HCT116 (cell line): ENCODE data around the gene LDB2. TPM values are rescaled to one million over a fixed set of nuclear protein-coding genes. Genes with fewer than 3 reads are reported as not detected.

ENCODE experiments used
- ATAC-seq: fragments of 200-7000 bp; cut with Tn5 transposase; 2 replicates; pipeline ENCODE4 v1.9.1; 2020; ENCODE audit warnings: mild to moderate bottlenecking, moderate library complexity
- BruUV-seq: library from RNA; stranded (reverse); fragments of 400-500 nt; replicated peaks from 2 replicates; lab custom pipeline; 2021; lab: Mats Ljungman, UMichigan
- CTCF ChIA-PET: fragments of 300-600 bp; sonication (Branson Sonifier 250); formaldehyde crosslinking; loops from one replicate; lab custom pipeline; 2021; ENCODE audit warnings: antibody characterized with exemption; lab: Charles Lee
- POLR2A ChIA-PET: fragments of 300-600, 350-600 bp; sonication (Branson Sonifier 250); formaldehyde crosslinking; loops from one replicate; lab custom pipeline; 2021; ENCODE audit warnings: antibody characterized with exemption; lab: Charles Lee
- RAD21 ChIA-PET, 2 experiments: fragments of 300-600 bp; sonication (Branson Sonifier 250); formaldehyde crosslinking; loops; one replicate each; lab custom pipeline; 2023; ENCODE audit warnings: low total read pairs in 2 of 2; ENCODE audit not compliant: uncharacterized antibody in 2 of 2, unreplicated experiment in 2 of 2, low non-redundant PET in 1 of 2; lab: Charles Lee
- DNase-seq: peaks from one replicate; pipeline ENCODE4 v3.0.0-alpha.2; 2010; ENCODE audit warnings: low read depth, low spot score
- H2AFZ ChIP-seq: fragments of 200-600 bp; shearing (Covaris generic), sonication (generic); 2 replicates; pipeline ENCODE4 v1.6.1; 2017; ENCODE audit warnings: low read depth, mixed run types, mixed read lengths, antibody characterized with exemption, low read length; ENCODE audit not compliant: poor library complexity, severe bottlenecking
- H3K27ac ChIP-seq: 2 replicates; pipeline ENCODE4 v1.5.1; 2012; ENCODE audit warnings: low read depth, low read length
- H3K27me3 ChIP-seq: fragments of 200-600 bp; sonication (generic); 2 replicates; pipeline ENCODE4 v1.6.1; 2016; ENCODE audit warnings: mixed run types, low read length, mixed read lengths; ENCODE audit not compliant: insufficient read depth
- H3K36me3 ChIP-seq, 2 experiments: fragments of 200-500 bp in 1 of 2; fragments of 200-600 bp in 1 of 2; sonication (Bioruptor generic) in 1 of 2; sonication (generic) in 1 of 2; 2 replicates each; pipeline versions ENCODE4 v1.5.1 to v1.6.1; 2014 to 2016; ENCODE audit warnings: low read length in 2 of 2, inconsistent platforms in 1 of 2, mixed read lengths in 1 of 2, mixed run types in 1 of 2; ENCODE audit not compliant: insufficient read depth in 2 of 2, control insufficient read depth in 1 of 2
- H3K4me1 ChIP-seq, 2 experiments: fragments of 200-600 bp in 1 of 2; sonication (generic) in 1 of 2; 2 replicates each; pipeline versions ENCODE4 v1.5.1 to v1.6.1; 2012 to 2017; ENCODE audit warnings: low read length in 2 of 2, inconsistent platforms in 1 of 2, mild to moderate bottlenecking in 1 of 2, mixed read lengths in 1 of 2, mixed run types in 1 of 2, moderate library complexity in 1 of 2; ENCODE audit not compliant: insufficient read depth in 2 of 2, control insufficient read depth in 1 of 2
- H3K4me2 ChIP-seq: fragments of 200-600 bp; sonication (generic); 2 replicates; pipeline ENCODE4 v1.6.1; 2017; ENCODE audit warnings: mixed run types, low read length, mixed read lengths
- H3K4me3 ChIP-seq, 2 experiments: fragments of 200-600 bp in 1 of 2; sonication (generic) in 1 of 2; replicated peaks in 1 of 2; 2 replicates each; pipeline ENCODE4 v1.5.1; 2011 to 2016; ENCODE audit warnings: low read length in 2 of 2, control low read depth in 1 of 2, low read depth in 1 of 2, mild to moderate bottlenecking in 1 of 2, mixed read lengths in 1 of 2, mixed run types in 1 of 2
- H3K79me2 ChIP-seq: fragments of 200-600 bp; sonication (generic); 2 replicates; pipeline ENCODE4 v1.6.1; 2017; ENCODE audit warnings: mild to moderate bottlenecking, mixed run types, low read length, moderate library complexity, mixed read lengths; ENCODE audit not compliant: insufficient read depth
- H3K9ac ChIP-seq: fragments of 200-600 bp; sonication (generic); 2 replicates; pipeline ENCODE4 v1.6.1; 2016; ENCODE audit warnings: low read length, mixed read lengths
- H3K9me2 ChIP-seq: fragments of 200-600 bp; sonication (generic), shearing (Covaris generic); 2 replicates; pipeline ENCODE4 v1.6.1; 2017; ENCODE audit warnings: mixed run types, mild to moderate bottlenecking, moderate library complexity; ENCODE audit not compliant: insufficient read depth
- H3K9me3 ChIP-seq, 2 experiments: fragments of 200-500 bp in 1 of 2; fragments of 200-600 bp in 1 of 2; sonication (Bioruptor generic) in 1 of 2; sonication (generic) in 1 of 2; 2 replicates each; pipeline ENCODE4 v1.6.1; 2014 to 2017; ENCODE audit warnings: low read length in 2 of 2, mixed read lengths in 2 of 2, inconsistent platforms in 1 of 2, low read depth in 1 of 2, mild to moderate bottlenecking in 1 of 2, mixed run types in 1 of 2, moderate library complexity in 1 of 2; ENCODE audit not compliant: control insufficient read depth in 1 of 2, insufficient read depth in 1 of 2
- H4K20me1 ChIP-seq: fragments of 200-600 bp; sonication (generic), shearing (Covaris generic); 2 replicates; pipeline ENCODE4 v1.6.1; 2017; ENCODE audit warnings: mixed run types, mild to moderate bottlenecking, moderate library complexity; ENCODE audit not compliant: insufficient read depth
- CBX3 ChIP-seq: IDR thresholded peaks from 2 replicates; pipeline ENCODE4 v1.6.1; 2012; ENCODE audit warnings: low read depth
- EGR1 ChIP-seq: IDR thresholded peaks from 2 replicates; pipeline ENCODE4 v1.6.1; 2012; ENCODE audit warnings: low read depth
- ELF1 ChIP-seq: IDR thresholded peaks from 2 replicates; pipeline ENCODE4 v1.6.1; 2012; ENCODE audit warnings: low read depth, borderline replicate concordance
- EZH2 ChIP-seq: fragments of 200-600 bp; sonication (generic); IDR thresholded peaks from 2 replicates; pipeline ENCODE4 v1.6.1; 2017; ENCODE audit warnings: antibody characterized with exemption, mixed run types
- EZH2phosphoT487 ChIP-seq: fragments of 200-600 bp; IDR thresholded peaks from 2 replicates; pipeline ENCODE4 v1.6.1; 2018; ENCODE audit warnings: antibody characterized with exemption, borderline replicate concordance
- POLR2A ChIP-seq: IDR thresholded peaks from 2 replicates; pipeline ENCODE4 v1.7.0; 2011; ENCODE audit warnings: borderline replicate concordance; ENCODE audit not compliant: insufficient read depth, insufficient read length; ENCODE audit errors: extremely low read depth
- POLR2AphosphoS5 ChIP-seq: IDR thresholded peaks from 2 replicates; pipeline ENCODE4 v1.6.1; 2011; ENCODE audit warnings: mild to moderate bottlenecking, low read depth, low read length, moderate library complexity
- SIN3A ChIP-seq: IDR thresholded peaks from 2 replicates; pipeline ENCODE4 v1.6.1; 2012; ENCODE audit warnings: low read depth
- intact Hi-C: fragments of 100-400 bp; cut with micrococcal nuclease; formaldehyde crosslinking; loops from 2 replicates; pipeline ENCODE4 v1.10.0; 2022
- total RNA-seq: library from RNA; stranded (reverse); gene quantifications from one replicate; pipeline ENCODE4 v1.2.1, GENCODE V29; 2021; ENCODE audit not compliant: unreplicated experiment
- TF ChIP-seq, protein P1 (sequence below): IDR thresholded peaks from 2 replicates; pipeline ENCODE4 v1.6.1; 2012
- TF ChIP-seq, protein P2 (sequence below), 3 experiments: fragments of 200-600 bp in 1 of 3; sonication (generic) in 1 of 3; IDR thresholded peaks in 2 of 3; conservative IDR thresholded peaks in 1 of 3; 2 replicates each; pipeline ENCODE4 v1.5.1; 2012 to 2017; ENCODE audit warnings: low read depth in 2 of 3, low read length in 2 of 3, antibody characterized with exemption in 1 of 3, borderline replicate concordance in 1 of 3, control low read depth in 1 of 3, mild to moderate bottlenecking in 1 of 3, mixed read lengths in 1 of 3, mixed run types in 1 of 3, moderate library complexity in 1 of 3; ENCODE audit not compliant: insufficient read depth in 1 of 3
- TF ChIP-seq, protein P3 (sequence below): IDR thresholded peaks from 2 replicates; pipeline ENCODE4 v1.6.1; 2011; ENCODE audit warnings: mild to moderate bottlenecking, low read length, moderate library complexity; ENCODE audit not compliant: insufficient replicate concordance; ENCODE audit errors: extremely low read depth
- TF ChIP-seq, protein P4 (sequence below): IDR thresholded peaks from 2 replicates; pipeline ENCODE4 v1.6.1; 2012; ENCODE audit warnings: low read depth

LDB2 gene
- total RNA-seq, 1 experiment from 2014 or later = 0.12 TPM

DNA sequence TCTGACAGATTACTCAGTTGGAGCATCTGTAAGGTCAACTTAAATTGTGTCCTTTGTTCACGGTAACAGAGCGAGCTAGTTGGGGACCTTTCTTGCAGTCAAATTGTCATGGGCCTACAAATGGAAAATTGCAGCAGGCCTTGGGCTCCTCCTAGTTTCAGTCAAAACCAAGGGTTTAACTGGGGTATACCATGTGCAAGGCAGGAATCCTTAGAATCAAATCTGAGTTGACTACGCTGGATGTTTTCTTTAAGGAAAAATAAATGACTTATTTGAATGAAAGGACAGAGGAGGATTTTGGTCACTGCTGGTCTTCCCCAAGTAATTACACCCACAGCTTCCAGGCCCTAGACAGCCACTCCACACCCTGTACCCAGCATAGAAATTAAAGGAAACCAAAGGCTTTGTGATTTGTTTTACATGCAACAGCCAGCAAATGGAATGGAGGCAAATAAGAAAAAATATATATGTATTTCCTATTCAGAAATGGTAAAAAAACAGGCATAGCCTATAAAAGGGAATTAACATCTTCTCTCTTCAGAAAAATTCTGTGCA, 307.1 kb downstream of the LDB2 start:
- intact Hi-C loops = no loop called here
- no peak overlapping the region for H3K27ac ChIP-seq
- no peak overlapping the region for H3K9ac ChIP-seq
- DNase-seq (no peak), ATAC-seq (no peak)
- H3K79me2 ChIP-seq = no peaks in the 10 kb centered on the region
- no peaks in the 10 kb centered on the region for H4K20me1 ChIP-seq
- BruUV-seq = no TSS peak
- TF ChIP-seq SIN3A (no peak), EZH2phosphoT487 (no peak), EGR1 (no peak), POLR2AphosphoS5 (no peak)
- TF ChIP-seq, protein P1, sequence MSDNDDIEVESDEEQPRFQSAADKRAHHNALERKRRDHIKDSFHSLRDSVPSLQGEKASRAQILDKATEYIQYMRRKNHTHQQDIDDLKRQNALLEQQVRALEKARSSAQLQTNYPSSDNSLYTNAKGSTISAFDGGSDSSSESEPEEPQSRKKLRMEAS = no peak
- no peak overlapping the region for H2AFZ ChIP-seq
- CTCF ChIA-PET = interaction anchor here (0.9 kb wide), 1 partner anchor 9 kb away, joined by 3 read pairs; no protein-coding TSS in a partner anchor
- no peaks in the 10 kb centered on the region for H3K9me3 ChIP-seq
- no peak overlapping the region for H3K4me2 ChIP-seq
- RAD21 ChIA-PET = no interaction called here
- H3K9me2 ChIP-seq = no peaks in the 10 kb centered on the region
- peaks cover 10% of the 10 kb centered on the region; the same call in 1 of the 2 replicates for H3K27me3 ChIP-seq
- H3K36me3 ChIP-seq = no peaks in the 10 kb centered on the region
- no peak overlapping the region for H3K4me3 ChIP-seq
- POLR2A ChIA-PET = no interaction called here
- no peaks in the 10 kb centered on the region for H3K4me1 ChIP-seq

DNA sequence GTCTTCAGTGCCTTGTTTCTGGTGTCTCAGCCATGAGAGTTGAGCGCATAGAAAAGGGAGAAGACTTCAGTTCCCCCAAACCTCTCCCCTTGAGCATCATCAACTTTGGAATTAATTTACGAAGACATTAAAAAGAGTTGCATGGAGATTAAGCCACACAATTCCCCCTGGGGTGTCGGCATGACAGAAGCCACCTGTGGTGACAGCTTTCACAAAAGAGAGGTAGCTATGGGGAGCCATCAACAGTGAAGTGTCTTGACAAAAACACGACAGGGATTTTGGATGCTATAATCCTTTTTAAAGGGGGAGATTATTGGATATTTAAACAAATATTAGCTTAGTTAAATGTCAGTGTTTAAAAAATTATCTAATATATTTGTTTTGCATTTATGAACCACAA, 307.6 kb downstream of the LDB2 start:
- intact Hi-C loops = no loop called here
- Histone ChIP-seq H3K79me2 (no peaks in the 10 kb centered on the region), H3K27ac (no peak overlapping the region), H3K27me3 (peaks cover 10% of the 10 kb centered on the region; the same call in 1 of the 2 replicates), H3K9me3 (no peaks in the 10 kb centered on the region), H3K4me3 (no peak overlapping the region), H3K9me2 (no peaks in the 10 kb centered on the region), H3K4me1 (no peaks in the 10 kb centered on the region), H3K36me3 (no peaks in the 10 kb centered on the region), H2AFZ (no peak overlapping the region), H4K20me1 (no peaks in the 10 kb centered on the region), H3K4me2 (no peak overlapping the region), H3K9ac (no peak overlapping the region)
- POLR2A ChIA-PET = no interaction called here
- CTCF ChIA-PET = no interaction called here
- no TSS peak for BruUV-seq
- RAD21 ChIA-PET = no interaction called here
- no peak for DNase-seq
- no peak for ATAC-seq
- TF ChIP-seq ELF1 (no peak), CBX3 (no peak), EZH2phosphoT487 (no peak), POLR2A (no peak), EZH2 (no peak)
- TF ChIP-seq, protein P2, sequence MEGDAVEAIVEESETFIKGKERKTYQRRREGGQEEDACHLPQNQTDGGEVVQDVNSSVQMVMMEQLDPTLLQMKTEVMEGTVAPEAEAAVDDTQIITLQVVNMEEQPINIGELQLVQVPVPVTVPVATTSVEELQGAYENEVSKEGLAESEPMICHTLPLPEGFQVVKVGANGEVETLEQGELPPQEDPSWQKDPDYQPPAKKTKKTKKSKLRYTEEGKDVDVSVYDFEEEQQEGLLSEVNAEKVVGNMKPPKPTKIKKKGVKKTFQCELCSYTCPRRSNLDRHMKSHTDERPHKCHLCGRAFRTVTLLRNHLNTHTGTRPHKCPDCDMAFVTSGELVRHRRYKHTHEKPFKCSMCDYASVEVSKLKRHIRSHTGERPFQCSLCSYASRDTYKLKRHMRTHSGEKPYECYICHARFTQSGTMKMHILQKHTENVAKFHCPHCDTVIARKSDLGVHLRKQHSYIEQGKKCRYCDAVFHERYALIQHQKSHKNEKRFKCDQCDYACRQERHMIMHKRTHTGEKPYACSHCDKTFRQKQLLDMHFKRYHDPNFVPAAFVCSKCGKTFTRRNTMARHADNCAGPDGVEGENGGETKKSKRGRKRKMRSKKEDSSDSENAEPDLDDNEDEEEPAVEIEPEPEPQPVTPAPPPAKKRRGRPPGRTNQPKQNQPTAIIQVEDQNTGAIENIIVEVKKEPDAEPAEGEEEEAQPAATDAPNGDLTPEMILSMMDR (IDR thresholded peaks at IDR 0.05 in 2 of 3, conservative IDR thresholded peaks at IDR 0.05 in 1 of 3; ENCODE audit: borderline replicate concordance in 1 of 3, insufficient read depth in 1 of 3, low read depth in 2 of 3, low read length in 2 of 3) = no peak
- TF ChIP-seq, protein P3, sequence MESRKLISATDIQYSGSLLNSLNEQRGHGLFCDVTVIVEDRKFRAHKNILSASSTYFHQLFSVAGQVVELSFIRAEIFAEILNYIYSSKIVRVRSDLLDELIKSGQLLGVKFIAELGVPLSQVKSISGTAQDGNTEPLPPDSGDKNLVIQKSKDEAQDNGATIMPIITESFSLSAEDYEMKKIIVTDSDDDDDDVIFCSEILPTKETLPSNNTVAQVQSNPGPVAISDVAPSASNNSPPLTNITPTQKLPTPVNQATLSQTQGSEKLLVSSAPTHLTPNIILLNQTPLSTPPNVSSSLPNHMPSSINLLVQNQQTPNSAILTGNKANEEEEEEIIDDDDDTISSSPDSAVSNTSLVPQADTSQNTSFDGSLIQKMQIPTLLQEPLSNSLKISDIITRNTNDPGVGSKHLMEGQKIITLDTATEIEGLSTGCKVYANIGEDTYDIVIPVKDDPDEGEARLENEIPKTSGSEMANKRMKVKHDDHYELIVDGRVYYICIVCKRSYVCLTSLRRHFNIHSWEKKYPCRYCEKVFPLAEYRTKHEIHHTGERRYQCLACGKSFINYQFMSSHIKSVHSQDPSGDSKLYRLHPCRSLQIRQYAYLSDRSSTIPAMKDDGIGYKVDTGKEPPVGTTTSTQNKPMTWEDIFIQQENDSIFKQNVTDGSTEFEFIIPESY = no peak
- TF ChIP-seq, protein P4, sequence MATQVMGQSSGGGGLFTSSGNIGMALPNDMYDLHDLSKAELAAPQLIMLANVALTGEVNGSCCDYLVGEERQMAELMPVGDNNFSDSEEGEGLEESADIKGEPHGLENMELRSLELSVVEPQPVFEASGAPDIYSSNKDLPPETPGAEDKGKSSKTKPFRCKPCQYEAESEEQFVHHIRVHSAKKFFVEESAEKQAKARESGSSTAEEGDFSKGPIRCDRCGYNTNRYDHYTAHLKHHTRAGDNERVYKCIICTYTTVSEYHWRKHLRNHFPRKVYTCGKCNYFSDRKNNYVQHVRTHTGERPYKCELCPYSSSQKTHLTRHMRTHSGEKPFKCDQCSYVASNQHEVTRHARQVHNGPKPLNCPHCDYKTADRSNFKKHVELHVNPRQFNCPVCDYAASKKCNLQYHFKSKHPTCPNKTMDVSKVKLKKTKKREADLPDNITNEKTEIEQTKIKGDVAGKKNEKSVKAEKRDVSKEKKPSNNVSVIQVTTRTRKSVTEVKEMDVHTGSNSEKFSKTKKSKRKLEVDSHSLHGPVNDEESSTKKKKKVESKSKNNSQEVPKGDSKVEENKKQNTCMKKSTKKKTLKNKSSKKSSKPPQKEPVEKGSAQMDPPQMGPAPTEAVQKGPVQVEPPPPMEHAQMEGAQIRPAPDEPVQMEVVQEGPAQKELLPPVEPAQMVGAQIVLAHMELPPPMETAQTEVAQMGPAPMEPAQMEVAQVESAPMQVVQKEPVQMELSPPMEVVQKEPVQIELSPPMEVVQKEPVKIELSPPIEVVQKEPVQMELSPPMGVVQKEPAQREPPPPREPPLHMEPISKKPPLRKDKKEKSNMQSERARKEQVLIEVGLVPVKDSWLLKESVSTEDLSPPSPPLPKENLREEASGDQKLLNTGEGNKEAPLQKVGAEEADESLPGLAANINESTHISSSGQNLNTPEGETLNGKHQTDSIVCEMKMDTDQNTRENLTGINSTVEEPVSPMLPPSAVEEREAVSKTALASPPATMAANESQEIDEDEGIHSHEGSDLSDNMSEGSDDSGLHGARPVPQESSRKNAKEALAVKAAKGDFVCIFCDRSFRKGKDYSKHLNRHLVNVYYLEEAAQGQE = no peak
